H1 (cell line): Measurements from ENCODE around the gene RNPS1. TPM values are rescaled to one million over a fixed set of nuclear protein-coding genes. Genes with fewer than 3 reads are reported as not detected.
"Not testable (repeated sequence)": the region's sequence is repeated elsewhere in the genome, so short reads cannot be mapped to it uniquely, and the experiment has no call there.

Experiments
- CTCF ChIA-PET: fragments of 300-600 bp; sonication (Branson Sonifier 250); formaldehyde crosslinking; loops from one replicate; lab custom pipeline; 2021; ENCODE audit not compliant: partially characterized antibody; lab: Charles Lee
- POLR2A ChIA-PET: fragments of 300-600 bp; sonication (Branson Sonifier 250); formaldehyde crosslinking; loops from one replicate; lab custom pipeline; 2021; ENCODE audit warnings: inconsistent platforms; ENCODE audit not compliant: partially characterized antibody; lab: Charles Lee
- DNase-seq, 2 experiments: peaks; one replicate each; pipeline versions ENCODE4 v3.0.0 to v3.0.0-alpha.2; 2010 to 2022; ENCODE audit warnings: low spot score in 2 of 2, low read depth in 1 of 2, mixed read lengths in 1 of 2
- FAIRE-seq: peaks from 2 replicates; lab custom pipeline; 2011; peaks lifted over from hg19 to GRCh38; lab: Jason Lieb, UNC
- H2AFZ ChIP-seq: 2 replicates; pipeline ENCODE4 v1.8.1; 2012; ENCODE audit warnings: low read length, inconsistent platforms
- H2AK5ac ChIP-seq: 2 replicates; pipeline ENCODE4 v1.6.1; 2013; ENCODE audit warnings: low read depth, low read length
- H2BK120ac ChIP-seq: replicated peaks from 2 replicates; pipeline ENCODE3; 2013; ENCODE audit warnings: low read depth, low read length, inconsistent platforms
- H2BK12ac ChIP-seq: 2 replicates; pipeline ENCODE4 v1.6.1; 2013; ENCODE audit warnings: low read depth, low read length
- H2BK15ac ChIP-seq: 2 replicates; pipeline ENCODE4 v1.6.1; 2013; ENCODE audit warnings: low read length
- H2BK20ac ChIP-seq: 2 replicates; pipeline ENCODE4 v1.6.1; 2013; ENCODE audit warnings: low read length
- H2BK5ac ChIP-seq: 2 replicates; pipeline ENCODE4 v1.6.1; 2013; ENCODE audit warnings: low read depth, low read length
- H3K14ac ChIP-seq: 2 replicates; pipeline ENCODE4 v1.6.1; 2013; ENCODE audit warnings: inconsistent platforms; ENCODE audit not compliant: insufficient read length
- H3K18ac ChIP-seq: 2 replicates; pipeline ENCODE4 v1.6.1; 2013; ENCODE audit warnings: low read length; ENCODE audit errors: extremely low read depth
- H3K23ac ChIP-seq: 2 replicates; pipeline ENCODE4 v1.6.1; 2013; ENCODE audit warnings: inconsistent platforms; ENCODE audit not compliant: insufficient read length
- H3K23me2 ChIP-seq: 2 replicates; pipeline ENCODE4 v1.6.1; 2013; ENCODE audit warnings: low read depth, low read length
- H3K27ac ChIP-seq: 2 replicates; pipeline ENCODE4 v1.6.1; 2011; ENCODE audit warnings: low read depth, low read length, inconsistent platforms
- H3K27me3 ChIP-seq, 4 experiments: replicated peaks in 1 of 4; 1 replicate in 1 of 4; 2 replicates in 3 of 4; pipeline versions ENCODE4 v1.6.1 to v1.8.1; 2011 to 2013; ENCODE audit warnings: low read length in 3 of 4, mild to moderate bottlenecking in 3 of 4, inconsistent platforms in 2 of 4, mixed read lengths in 2 of 4, moderate library complexity in 1 of 4; ENCODE audit not compliant: control insufficient read depth in 3 of 4, insufficient read depth in 3 of 4; ENCODE audit errors: extremely low read depth in 1 of 4
- H3K36me3 ChIP-seq, 4 experiments: 2 replicates each; pipeline versions ENCODE4 v1.6.1 to v1.8.1; 2011 to 2013; ENCODE audit warnings: mild to moderate bottlenecking in 4 of 4, low read length in 3 of 4, moderate library complexity in 2 of 4, control low read depth in 1 of 4, inconsistent platforms in 1 of 4; ENCODE audit not compliant: insufficient read depth in 4 of 4, control insufficient read depth in 2 of 4
- H3K4ac ChIP-seq: replicated peaks from 2 replicates; pipeline ENCODE3; 2013; ENCODE audit warnings: low read length, low read depth, mixed read lengths, inconsistent platforms; ENCODE audit not compliant: insufficient read length
- H3K4me1 ChIP-seq, 4 experiments: replicated peaks in 1 of 4; 1 replicate in 1 of 4; 2 replicates in 3 of 4; pipeline versions ENCODE4 v1.6.1 to v1.8.1; 2011 to 2013; ENCODE audit warnings: low read length in 3 of 4, inconsistent platforms in 2 of 4, mixed read lengths in 1 of 4; ENCODE audit not compliant: insufficient read depth in 4 of 4, control insufficient read depth in 3 of 4
- H3K4me2 ChIP-seq, 2 experiments: 2 replicates each; pipeline versions ENCODE4 v1.6.1 to v1.8.1; 2011 to 2013; ENCODE audit warnings: low read depth in 2 of 2, low read length in 2 of 2, control low read depth in 1 of 2, inconsistent platforms in 1 of 2, mild to moderate bottlenecking in 1 of 2; ENCODE audit not compliant: insufficient read depth in 1 of 2
- H3K4me3 ChIP-seq, 4 experiments: fragments of 200-600, 300-600 bp in 1 of 4; sonication (generic), shearing (Covaris generic), sonication (Bioruptor Twin) in 1 of 4; 2 replicates each; pipeline versions ENCODE4 v1.5.1 to v1.8.1; 2011 to 2016; ENCODE audit warnings: low read length in 4 of 4, low read depth in 3 of 4, control low read depth in 2 of 4, inconsistent platforms in 2 of 4, mild to moderate bottlenecking in 2 of 4, mixed read lengths in 1 of 4, moderate library complexity in 1 of 4; ENCODE audit not compliant: insufficient read depth in 2 of 4; ENCODE audit errors: extremely low read depth in 1 of 4
- H3K56ac ChIP-seq: replicated peaks from 2 replicates; pipeline ENCODE3; 2013; ENCODE audit warnings: low read depth, mild to moderate bottlenecking, mixed read lengths, low read length, inconsistent platforms; ENCODE audit not compliant: insufficient read length
- H3K79me1 ChIP-seq: 2 replicates; pipeline ENCODE4 v1.6.1; 2013; ENCODE audit warnings: low read depth, low read length, control low read depth
- H3K79me2 ChIP-seq, 2 experiments: 2 replicates each; pipeline versions ENCODE4 v1.6.1 to v1.8.1; 2012 to 2013; ENCODE audit warnings: low read length in 2 of 2, mild to moderate bottlenecking in 2 of 2, inconsistent platforms in 1 of 2; ENCODE audit not compliant: insufficient read depth in 2 of 2, control insufficient read depth in 1 of 2
- H3K9ac ChIP-seq, 4 experiments: replicated peaks in 1 of 4; 1 replicate in 1 of 4; 2 replicates in 3 of 4; pipeline versions ENCODE4 v1.6.1 to v1.8.1; 2011 to 2013; ENCODE audit warnings: low read depth in 3 of 4, low read length in 3 of 4, control low read depth in 2 of 4, mild to moderate bottlenecking in 2 of 4, moderate library complexity in 2 of 4, inconsistent platforms in 1 of 4; ENCODE audit errors: extremely low read depth in 1 of 4
- H3K9me3 ChIP-seq, 2 experiments: 2 replicates each; pipeline versions ENCODE4 v1.6.1 to v1.8.1; 2012 to 2013; ENCODE audit warnings: mild to moderate bottlenecking in 2 of 2, moderate library complexity in 2 of 2, control low read depth in 1 of 2, inconsistent platforms in 1 of 2, low read depth in 1 of 2, low read length in 1 of 2, mixed read lengths in 1 of 2; ENCODE audit not compliant: insufficient read depth in 2 of 2
- H4K20me1 ChIP-seq, 2 experiments: replicated peaks in 1 of 2; 2 replicates each; pipeline versions ENCODE3 to v1.8.1; 2011 to 2013; ENCODE audit warnings: inconsistent platforms in 2 of 2, low read length in 2 of 2, mild to moderate bottlenecking in 1 of 2; ENCODE audit not compliant: insufficient read depth in 2 of 2, control insufficient read depth in 1 of 2
- H4K5ac ChIP-seq: 2 replicates; pipeline ENCODE4 v1.6.1; 2013; ENCODE audit warnings: low read length, low read depth, mixed read lengths, inconsistent platforms; ENCODE audit not compliant: insufficient read length
- H4K8ac ChIP-seq: 2 replicates; pipeline ENCODE4 v1.8.0; 2013; ENCODE audit warnings: mild to moderate bottlenecking, moderate library complexity, low read length, inconsistent platforms; ENCODE audit not compliant: insufficient read depth; ENCODE audit errors: extremely low read depth
- H4K91ac ChIP-seq: replicated peaks from 2 replicates; pipeline ENCODE3; 2013; ENCODE audit warnings: low read length, mixed read lengths, inconsistent platforms; ENCODE audit not compliant: insufficient read length
- SIN3A ChIP-seq, 2 experiments: IDR thresholded peaks in 1 of 2; conservative IDR thresholded peaks in 1 of 2; 2 replicates each; pipeline ENCODE4 v1.6.1; 2011 to 2012; ENCODE audit warnings: low read length in 2 of 2, improper control_type of control experiment in 1 of 2, low read depth in 1 of 2, mild to moderate bottlenecking in 1 of 2
- WGBS, 2 experiments: shearing (Covaris generic) in 1 of 2; methylation state at CpG; one replicate each; pipeline versions ENCODE4 v1.1.6 to v1.1.7; 2013 to 2015; ENCODE audit warnings: low lambda C conversion rate in 2 of 2, mixed read lengths in 2 of 2, inconsistent platforms in 1 of 2, low coverage in 1 of 2, missing lambda C conversion rate in 1 of 2; ENCODE audit not compliant: insufficient replicate concordance in 2 of 2, insufficient coverage in 1 of 2, insufficient read length in 1 of 2; ENCODE audit errors: extremely low coverage in 1 of 2, missing lambda C conversion rate in 1 of 2; 5-methylcytosine and 5-hydroxymethylcytosine counted together
- polyA plus RNA-seq, 7 experiments: library from polyadenylated mRNA; depleted of rRNA in 3 of 7; stranded (reverse) in 5 of 7; unstranded in 2 of 7; fragments of >200 nt in 5 of 7; fragments of 200-250 nt in 2 of 7; gene quantifications; 1 replicate in 5 of 7; 2 replicates in 1 of 7; 4 replicates in 1 of 7; pipeline versions ENCODE4 v1.2.1 to v1.2.3, GENCODE V29; 2011 to 2013; ENCODE audit warnings: missing spikeins in 2 of 7, mixed read lengths in 2 of 7
- total RNA-seq: library from RNA; stranded (reverse); fragmentation: NEBNext Ultra II Directional; extraction: Animal tissue kit (Norgen Biotek cat#: 25700); gene quantifications from 2 replicates; pipeline ENCODE4 v1.2.1, GENCODE V29; 2021

RNPS1 gene
- total and polyA plus RNA-seq, 2 of the 8 experiments (the other 6 are each of a cell fraction or from before 2014, with no cell fraction given): 330 to 350 TPM

- FAIRE-seq: peak; percentile 48
- Histone ChIP-seq H4K20me1 (peaks cover 30 to 32% of the 10 kb centered on the region in 2 experiments), H3K36me3 (peaks cover 17 to 26% (median 23%) of the 10 kb centered on the region in 4 experiments), H3K4me3 (peak overlapping the region; percentile 65 to 99 (median 94)), H3K79me1 (peaks cover 15% of the 10 kb centered on the region), H3K4me2 (peak overlapping the region; percentile 69 to 93)
- not testable (repeated sequence) for H3K23me2 ChIP-seq, H3K18ac ChIP-seq, H2BK20ac ChIP-seq, H4K8ac ChIP-seq, H3K27ac ChIP-seq, H2AK5ac ChIP-seq, H3K23ac ChIP-seq, H3K9me3 ChIP-seq, H2AFZ ChIP-seq, H3K4me1 ChIP-seq, H2BK120ac ChIP-seq, H4K5ac ChIP-seq, H3K14ac ChIP-seq, H2BK5ac ChIP-seq, H2BK12ac ChIP-seq
- POLR2A ChIA-PET: interaction anchor here (0.8 to 13.7 kb wide), 6 partner anchors 12 to 202 kb away, joined by 3 to 228 read pairs (median 4); partner anchors contain the start of genes ABCA3, DNASE1L2, ECI1 and TRAF7
- CTCF ChIA-PET: interaction anchor here (1.8 kb wide), 1 partner anchor 15 kb away, joined by 4 read pairs; the partner anchor contains the start of gene ECI1
- 5% methylated on average over 11 of the region's 12 CpGs; no CpG with 5 or more reads in 1 of the 2 experiments for WGBS, 2 experiments
- TF ChIP-seq SIN3A (conservative IDR thresholded peaks at IDR 0.05 in 1 of 2, IDR thresholded peaks at IDR 0.05 in 1 of 2; ENCODE audit: low read depth in 1 of 2, low read length in 2 of 2): 0 out of 4 replicates have a peak, but pooled peaks of 1 of the 2 experiments have one; percentile 29
- TF ChIP-seq, all 59 proteins: peak for 1; not testable (repeated sequence) for 58
- not testable (repeated sequence) for DNase-seq, H3K56ac ChIP-seq, H4K91ac ChIP-seq, H3K4ac ChIP-seq, H3K27me3 ChIP-seq, H2BK15ac ChIP-seq
- peaks cover 48 to 67% of the 10 kb centered on the region in 2 experiments for H3K79me2 ChIP-seq
- peak overlapping the region; percentile 96 to 100 (median 98) for H3K9ac ChIP-seq
These were observed 1.0 kb downstream of the RNPS1 start for GRCh38 chr16:2266887-2267286.
